Choroid plexus epithelial cell (primary cell): ENCODE data around the gene GALNS.
A peak's percentile ranks its signal among the peaks of the same experiment; 100 is the strongest.

ENCODE experiments used
- DNase-seq: peaks from one replicate; pipeline ENCODE4 v3.0.0-alpha.2; 2010; ENCODE audit warnings: low read depth
- H3K4me3 ChIP-seq: 2 replicates; pipeline ENCODE4 v1.5.1; 2011; ENCODE audit warnings: low read depth, mild to moderate bottlenecking, control low read depth, low read length, moderate library complexity
- CTCF ChIP-seq: conservative IDR thresholded peaks from 2 replicates; pipeline ENCODE4 v1.5.1; 2011; ENCODE audit warnings: low read depth, mild to moderate bottlenecking, control low read depth, inconsistent platforms, low read length, moderate library complexity

The GALNS gene

DNA sequence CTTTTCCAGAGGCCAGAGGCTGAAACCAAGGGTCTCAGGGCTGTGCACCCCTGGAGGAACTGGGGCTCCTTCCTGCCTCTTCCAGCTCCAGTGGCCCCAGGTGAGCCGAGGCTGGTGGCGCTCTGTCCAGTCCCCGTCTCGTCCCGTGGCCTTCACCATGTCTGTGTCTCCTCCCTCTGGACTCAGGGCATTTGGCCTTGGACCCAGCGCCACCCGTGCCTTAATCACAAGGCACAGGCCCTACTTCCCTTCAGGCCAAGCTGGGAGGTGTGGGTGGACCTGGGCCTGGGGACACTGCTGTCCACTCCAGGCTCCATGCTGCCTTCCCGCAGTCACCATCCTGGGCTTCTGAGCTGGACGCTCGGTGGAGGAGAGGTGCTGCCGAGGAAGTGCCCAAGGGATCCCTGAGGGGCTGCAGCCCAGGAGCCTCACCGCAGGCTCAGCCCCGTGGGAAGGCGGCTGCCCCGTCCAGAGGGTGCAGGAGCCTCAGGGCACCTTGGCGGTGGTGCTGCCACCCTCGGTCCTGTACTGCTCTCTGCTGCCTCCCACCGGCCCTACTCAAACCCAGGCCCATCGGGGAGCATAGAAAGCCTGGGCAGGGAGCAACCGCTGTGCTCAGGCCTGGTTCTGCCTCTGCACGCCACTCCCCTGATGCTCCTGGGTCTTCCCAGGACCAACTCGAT, 35.4 kb downstream of the GALNS start:
- H3K4me3 ChIP-seq: no peak overlapping the region
- no peak for DNase-seq
- no peak for TF ChIP-seq CTCF

DNA sequence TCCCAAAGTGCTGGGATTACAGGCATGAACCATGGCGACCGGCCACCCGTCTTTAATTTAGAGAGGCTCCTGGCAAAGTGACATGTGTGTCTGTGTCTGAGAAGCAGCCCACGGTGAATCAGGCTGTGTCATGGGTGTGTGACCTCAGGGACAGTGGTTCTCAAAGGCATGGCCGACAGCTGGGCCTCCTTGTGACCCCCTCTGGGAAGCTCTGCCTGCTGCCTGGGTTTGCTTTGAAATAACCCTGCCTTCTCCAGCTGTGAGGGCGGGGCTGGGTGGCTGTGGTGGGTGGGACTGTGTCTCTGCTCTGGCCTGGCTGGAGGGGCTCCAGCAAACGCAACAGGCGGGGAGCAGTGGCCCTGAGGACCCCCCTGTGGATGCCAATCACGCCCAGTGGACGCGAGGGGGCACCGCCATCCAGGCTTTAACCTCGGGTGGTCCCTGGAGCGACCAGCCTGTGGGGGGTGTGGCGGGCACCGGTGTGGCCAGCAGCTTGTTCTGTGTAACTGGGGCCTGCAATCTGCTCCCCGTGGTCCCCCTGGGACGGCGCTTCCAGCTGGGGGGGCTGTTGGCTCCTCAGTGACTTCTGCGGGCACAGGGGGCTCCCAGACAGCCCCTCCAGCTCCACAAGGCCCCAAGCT, 36.2 kb downstream of the GALNS start:
- no peak for DNase-seq
- no peak for TF ChIP-seq CTCF
- no peak overlapping the region for H3K4me3 ChIP-seq

DNA sequence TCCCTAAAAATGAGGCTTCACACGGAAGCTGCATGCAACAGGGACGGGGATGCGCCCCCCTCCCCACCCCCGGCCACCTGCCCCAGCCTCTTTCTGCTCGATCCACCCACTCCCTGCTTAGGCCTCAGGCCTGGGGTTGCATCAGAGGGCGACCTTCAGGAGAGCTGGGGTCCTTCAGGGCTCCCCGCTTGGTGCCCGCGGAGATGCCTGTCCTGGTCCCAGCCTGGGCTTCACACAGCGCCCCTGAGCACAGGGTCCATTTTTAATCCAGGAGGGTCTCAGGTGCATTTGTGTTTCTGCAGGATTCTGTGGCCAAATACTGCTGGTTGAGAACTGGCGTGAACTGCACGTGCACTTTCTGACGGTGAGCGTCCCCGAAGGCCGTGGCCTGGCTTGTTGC, 37.6 kb downstream of the GALNS start:
- no peak for TF ChIP-seq CTCF
- no peak for DNase-seq
- no peak overlapping the region for H3K4me3 ChIP-seq

DNA sequence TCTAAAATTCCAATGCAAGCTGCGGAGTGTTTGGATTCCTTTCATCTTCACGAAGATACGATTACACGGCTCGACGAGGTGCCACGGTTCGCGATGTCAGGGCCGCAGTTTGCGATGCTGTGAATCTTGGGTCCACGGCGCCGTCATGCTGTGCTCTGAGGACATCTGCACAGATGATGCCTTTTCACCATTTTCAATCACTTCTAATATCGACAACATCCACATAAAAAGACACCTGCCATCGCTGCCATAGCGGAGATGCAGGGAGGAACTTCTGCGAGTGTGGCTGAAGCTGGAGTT, 38.2 kb downstream of the GALNS start:
- no peak for DNase-seq
- no peak overlapping the region for H3K4me3 ChIP-seq
- TF ChIP-seq CTCF: no peak

DNA sequence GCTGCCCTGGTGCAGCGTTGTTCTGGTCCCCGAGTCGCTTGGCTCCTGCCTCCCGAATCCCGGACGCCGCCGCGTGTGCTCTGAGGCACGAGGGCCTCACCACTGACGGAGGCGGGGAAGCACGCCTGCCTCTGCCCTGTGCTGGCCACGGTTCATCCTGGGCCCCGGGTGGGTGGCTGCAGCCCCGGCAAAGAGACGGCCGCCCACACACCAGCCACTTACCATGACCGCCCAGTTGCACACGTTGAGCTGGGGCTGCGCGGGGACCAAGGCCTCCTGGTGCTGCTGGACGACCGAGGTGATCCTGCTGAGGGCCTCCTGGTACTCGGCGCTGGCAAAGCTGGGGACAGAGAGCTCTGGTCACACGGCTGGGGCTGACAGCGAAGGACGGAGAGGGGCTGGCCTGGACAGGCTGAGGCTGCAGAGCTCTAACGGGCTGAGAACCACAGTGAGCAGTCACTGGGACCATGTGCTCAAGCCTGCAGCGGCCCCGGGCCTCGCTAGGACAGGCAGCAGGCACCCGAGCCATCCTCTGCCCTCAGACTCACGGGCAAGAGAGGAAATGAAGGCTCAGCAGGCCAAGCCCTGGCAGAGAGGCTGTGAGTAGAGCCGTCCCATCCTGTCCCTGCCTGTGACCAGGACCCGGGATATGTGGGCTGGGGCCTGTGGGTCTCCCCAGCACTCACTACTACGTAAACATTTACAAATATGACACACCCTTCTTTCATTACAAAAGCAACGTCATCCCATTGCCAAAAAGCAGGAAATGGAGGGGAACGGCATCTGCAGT, 38.8 kb downstream of the GALNS start:
- no peak overlapping the region for H3K4me3 ChIP-seq
- peak; percentile 43 for DNase-seq
- no peak for TF ChIP-seq CTCF

- DNase-seq: no peak
- H3K4me3 ChIP-seq: no peak overlapping the region
- TF ChIP-seq CTCF: no peak
Observed at GRCh38 chr16:88816736-88817535, 39.8 kb downstream of the GALNS start.
